ENCODE results near the gene NBEAL1.
"Not testable (repeated sequence)": the region's sequence is repeated elsewhere in the genome, so short reads cannot be mapped to it uniquely, and the experiment has no call there.

NBEAL1 gene

GRCh38 chr2:203040966-203041521 lies 26.4 kb downstream of the NBEAL1 start:
- no peak for DNase-seq

DNA sequence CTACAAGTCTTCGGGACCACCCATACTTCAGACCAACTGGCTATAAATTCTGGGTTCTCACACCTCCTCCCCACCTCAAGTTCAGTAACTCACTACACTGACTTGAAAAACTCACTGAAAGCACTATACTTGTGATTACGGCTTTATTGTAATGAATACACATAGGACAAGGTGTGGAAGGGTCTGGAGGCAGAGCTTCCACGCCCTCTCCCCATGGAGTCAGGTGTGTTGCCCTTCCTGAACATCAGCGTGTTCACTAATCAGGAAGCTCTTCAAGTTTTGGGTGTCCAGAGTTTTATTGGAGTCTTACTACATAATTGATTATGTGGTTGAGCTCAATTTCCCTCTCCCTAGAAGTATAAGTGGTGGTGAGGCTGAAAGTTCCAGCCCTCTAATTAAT lies 27.5 kb downstream of the NBEAL1 start:
- DNase-seq, result no peak

DNA sequence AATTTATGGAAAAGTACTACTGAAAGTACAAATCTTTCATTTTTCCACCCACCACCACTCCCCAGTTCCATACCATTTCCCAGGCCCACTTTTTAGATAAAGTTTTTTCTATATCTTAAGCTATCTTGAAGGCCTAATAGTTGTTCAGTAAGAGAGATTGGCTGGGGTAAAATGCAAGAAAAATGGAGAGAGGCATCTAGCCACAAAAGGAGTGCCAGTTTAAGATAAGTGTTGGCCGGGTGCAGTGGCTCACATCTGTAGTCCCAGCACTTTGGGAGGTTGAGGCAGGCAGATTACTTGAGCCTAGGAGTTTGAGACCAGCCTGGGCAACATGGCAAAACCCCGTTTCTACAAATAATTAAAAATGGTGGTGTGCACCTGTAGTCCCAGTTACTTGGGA lies 28.6 kb downstream of the NBEAL1 start:
- DNase-seq, result no peak

DNA sequence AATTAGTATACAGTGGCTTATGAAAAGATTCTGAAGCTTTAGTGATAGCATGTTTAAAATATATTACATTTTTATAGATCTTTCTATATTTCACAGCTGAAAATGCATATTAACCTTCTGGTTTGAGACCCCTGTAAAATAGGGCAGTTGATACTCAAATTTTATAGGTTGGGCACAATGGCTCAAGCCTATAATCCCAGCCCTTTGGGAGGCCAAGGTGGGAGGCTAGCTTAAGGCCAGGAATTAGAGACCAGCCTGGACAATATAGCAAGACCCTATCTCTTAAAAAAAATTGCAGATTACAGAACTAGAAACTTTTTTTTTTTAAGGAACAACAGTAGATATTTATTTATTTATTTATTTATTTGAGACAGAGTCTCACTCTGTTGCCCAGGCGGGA lies 31.2 kb downstream of the NBEAL1 start:
- DNase-seq, result no peak

DNA sequence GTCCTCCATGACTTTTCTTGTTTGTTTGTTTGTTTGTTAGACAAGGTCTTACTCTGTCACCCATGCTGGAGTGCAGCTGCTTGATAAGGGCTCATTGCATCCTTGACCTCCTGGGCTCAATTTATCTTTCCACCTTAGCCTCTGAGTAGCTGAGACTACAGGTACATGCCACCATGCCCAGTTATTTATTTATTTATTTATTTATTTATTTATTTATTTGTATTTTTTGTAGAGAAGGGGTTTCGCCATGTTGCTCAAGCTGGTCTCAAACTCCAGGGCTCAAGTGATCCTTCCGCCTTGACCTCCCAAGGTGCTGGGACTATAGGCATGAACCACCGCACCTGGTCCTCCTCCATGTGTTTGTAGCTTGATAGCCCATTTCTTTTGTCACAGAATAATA lies 37.9 kb downstream of the NBEAL1 start:
- no peak for DNase-seq

DNA sequence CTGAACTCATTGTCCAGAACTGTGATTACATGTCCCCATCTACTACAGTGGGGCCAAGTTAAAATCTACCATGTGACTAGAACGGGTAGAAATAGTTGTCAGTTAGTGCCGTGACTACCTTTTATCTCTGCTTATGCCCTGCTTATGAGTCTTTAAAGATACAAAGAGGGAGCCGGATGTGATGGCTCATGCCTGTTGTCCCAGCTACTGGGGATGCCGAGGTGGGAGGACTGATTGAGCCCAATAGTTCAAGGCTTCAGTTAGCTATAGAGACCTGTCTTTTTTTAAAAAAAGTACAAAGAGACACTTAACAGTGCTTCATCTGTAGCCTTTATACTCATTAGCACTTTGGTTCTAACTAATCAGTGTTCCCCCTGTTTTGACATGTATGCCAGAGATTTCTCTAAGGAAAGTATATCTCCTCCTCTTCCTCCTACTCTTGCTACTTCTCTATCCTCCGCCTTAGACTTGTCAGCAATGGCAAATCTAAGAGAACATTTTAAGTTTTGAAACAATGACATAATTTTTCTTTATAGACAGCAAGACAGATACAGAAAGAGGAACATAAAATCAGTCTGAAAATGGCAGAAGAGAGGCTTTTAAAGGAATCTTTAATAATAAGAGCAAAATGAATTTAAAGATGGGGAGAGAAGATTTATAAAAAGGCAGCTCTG lies 45.0 kb downstream of the NBEAL1 start:
- no peak for DNase-seq

- DNase-seq, result no peak
Observed at GRCh38 chr2:203061346-203061745, 46.7 kb downstream of the NBEAL1 start.

DNA sequence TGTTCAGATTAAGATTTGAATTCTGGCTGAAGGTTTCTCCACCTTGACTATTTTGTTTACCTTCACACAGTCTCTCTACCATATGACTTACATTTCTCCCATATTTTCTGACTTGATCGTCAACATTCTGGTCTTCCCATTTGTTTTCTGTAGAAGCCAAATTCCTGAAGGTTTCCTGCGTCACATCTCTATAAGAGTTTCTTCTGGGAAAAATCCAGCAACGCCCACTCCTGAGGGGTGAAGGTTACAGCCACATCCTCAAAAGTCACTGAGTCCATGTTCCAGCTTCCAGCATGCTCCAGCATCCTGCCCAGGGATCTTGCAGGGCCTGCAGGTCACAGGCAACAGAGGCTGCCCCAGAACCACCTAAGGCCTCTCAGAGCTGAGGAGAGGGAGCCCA lies 47.5 kb downstream of the NBEAL1 start:
- DNase-seq, result no peak

DNA sequence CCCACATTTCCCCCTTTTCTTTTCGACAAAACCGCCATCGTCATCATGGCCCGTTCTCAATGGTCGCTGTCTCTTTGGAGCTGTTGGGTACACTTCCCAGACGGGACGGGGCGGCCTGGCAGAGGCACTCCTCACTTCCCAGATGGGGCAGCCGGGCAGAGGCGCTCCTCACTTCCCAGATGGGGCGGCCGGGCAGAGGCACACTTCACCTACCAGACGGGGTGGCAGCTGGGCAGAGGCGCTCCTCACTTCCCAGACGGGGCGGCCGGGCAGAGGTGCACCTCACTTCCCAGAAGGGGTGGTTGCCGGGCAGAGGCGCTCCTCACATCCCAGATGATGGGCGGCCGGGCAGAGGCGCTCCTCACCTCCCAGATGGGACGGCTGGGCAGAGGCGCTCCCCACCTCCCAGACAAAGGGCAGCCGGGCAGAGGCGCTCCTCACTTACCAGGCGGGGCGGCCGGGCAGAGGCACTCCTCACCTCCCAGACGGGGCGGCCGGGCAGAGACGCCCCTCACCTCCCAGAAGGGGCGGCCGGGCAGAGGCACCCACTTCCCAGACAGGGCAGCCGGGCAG lies 51.9 kb downstream of the NBEAL1 start:
- DNase-seq, result not testable (repeated sequence)

GRCh38 chr2:203070701-203071100 lies 56.0 kb downstream of the NBEAL1 start:
- no peak for DNase-seq

- no peak for DNase-seq
Observed at GRCh38 chr2:203071148-203071547, 56.5 kb downstream of the NBEAL1 start.

DNA sequence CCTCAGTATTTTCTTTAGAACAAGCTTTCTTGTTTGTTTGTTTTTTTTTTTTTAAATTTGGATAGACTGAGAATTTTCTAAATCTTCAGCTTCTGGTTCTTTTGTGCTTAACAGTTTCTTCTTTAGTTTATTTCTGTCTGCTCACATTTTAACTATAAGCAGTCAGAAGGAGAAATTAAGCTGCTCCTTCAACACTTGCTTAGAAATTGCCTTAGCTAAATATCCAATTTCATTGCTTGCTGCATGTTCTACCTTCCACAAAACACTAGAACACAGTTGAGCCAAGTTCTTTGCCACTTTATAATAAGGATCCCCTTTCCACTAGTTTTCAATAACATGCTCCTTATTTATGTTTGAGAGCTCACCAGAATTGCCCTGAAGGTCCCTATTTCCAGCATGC lies 57.7 kb downstream of the NBEAL1 start:
- DNase-seq, result no peak

DNA sequence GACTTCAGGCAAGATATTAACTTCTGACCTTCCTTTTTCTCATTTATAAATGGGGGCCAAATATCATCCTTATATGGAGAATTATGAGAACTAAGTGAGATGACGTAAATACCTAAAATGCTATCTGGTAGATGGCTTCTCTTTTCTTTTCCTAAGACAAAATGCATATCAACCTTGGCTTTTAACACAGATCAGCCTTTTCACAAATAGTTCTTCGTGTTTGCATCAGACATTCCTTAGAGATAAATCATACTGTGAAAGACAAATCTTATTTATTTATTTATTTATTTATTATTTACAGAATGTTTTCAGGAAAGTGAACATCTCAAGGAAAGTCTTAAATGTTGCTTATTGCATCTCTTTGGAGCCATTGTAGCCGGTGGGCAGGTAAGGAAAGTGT lies 62.8 kb downstream of the NBEAL1 start:
- no peak for DNase-seq

DNA sequence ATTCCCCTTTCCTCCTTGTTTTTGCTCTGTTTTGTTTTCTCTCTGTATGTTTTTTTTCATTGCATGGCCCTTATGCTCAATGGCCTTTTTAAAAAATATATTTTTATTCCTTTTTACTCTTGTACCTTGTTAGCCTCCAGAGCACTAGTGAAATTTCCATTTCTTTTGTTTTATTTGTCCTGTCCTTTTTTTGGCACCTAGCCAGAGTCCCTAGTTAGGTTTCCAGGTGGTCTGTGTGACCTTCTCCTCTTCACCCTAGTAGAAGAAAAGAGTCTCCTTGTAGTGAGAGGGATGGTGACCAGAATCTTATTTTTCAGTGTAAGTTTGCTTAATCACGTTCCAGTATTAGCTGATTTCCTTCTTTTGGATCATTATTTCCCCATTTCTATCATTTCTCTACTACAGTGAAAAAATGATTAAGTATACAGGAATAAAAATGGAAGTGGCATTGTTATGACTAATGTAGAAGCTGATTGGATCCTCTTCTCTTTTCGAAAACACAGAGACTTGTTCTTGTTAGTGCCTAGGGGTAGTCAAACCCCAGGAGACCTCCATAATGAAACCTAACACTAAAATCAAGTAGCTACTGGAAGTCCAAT lies 65.9 kb downstream of the NBEAL1 start:
- DNase-seq, result no peak

- no peak for DNase-seq
Observed at GRCh38 chr2:203083328-203083727, 68.7 kb downstream of the NBEAL1 start.

- not testable (repeated sequence) for DNase-seq
Observed at GRCh38 chr2:203086381-203086780, 71.7 kb downstream of the NBEAL1 start.

- DNase-seq, result not testable (repeated sequence)
Observed at GRCh38 chr2:203090721-203091120, 76.0 kb downstream of the NBEAL1 start.

DNA sequence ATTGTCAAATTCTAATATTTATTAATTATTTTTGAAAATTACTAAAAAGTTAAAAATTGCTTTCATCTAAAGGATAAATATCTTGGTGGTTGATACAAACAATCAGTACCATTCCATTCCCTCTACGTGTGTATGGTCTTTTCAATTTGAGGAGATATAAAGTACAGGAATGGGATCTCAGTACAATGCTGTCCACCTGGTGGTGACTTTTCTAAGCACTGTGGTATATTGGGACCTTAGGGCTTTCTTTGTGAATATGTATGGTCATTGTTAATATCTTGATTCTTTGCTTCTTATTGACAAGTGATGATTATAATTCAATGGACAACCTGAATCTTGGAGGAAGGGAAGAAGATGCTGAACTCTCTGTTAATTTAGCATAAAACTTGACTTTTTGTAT lies 83.1 kb downstream of the NBEAL1 start:
- DNase-seq, result no peak

GRCh38 chr2:203102357-203102756 lies 87.7 kb downstream of the NBEAL1 start:
- not testable (repeated sequence) for DNase-seq

- DNase-seq, result no peak
Observed at GRCh38 chr2:203104273-203104672, 89.6 kb downstream of the NBEAL1 start.

DNA sequence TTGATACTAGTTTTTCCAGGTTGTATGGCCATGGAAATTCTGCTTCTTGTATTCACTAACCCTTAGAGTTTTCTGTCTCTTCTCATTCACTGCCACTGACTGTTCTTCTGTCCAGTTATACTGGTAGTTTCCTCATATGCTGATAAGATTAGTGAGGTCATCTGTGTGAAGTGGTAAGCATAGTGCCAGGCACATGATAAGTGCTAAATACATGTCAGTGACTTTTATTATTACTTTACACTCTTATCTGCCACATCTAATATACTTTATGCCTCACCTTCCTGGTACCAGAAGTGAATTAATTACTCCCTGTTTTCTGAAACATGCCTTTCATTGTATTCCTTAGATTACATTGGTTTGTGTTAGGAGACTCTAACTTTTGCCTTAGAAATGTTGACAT lies 91.3 kb downstream of the NBEAL1 start:
- no peak for DNase-seq

GRCh38 chr2:203110496-203110895 lies 95.8 kb downstream of the NBEAL1 start:
- not testable (repeated sequence) for DNase-seq

- no peak for DNase-seq
Observed at GRCh38 chr2:203112342-203112741, 97.7 kb downstream of the NBEAL1 start.

GRCh38 chr2:203115201-203115700 lies 100.6 kb downstream of the NBEAL1 start:
- DNase-seq, result not testable (repeated sequence)
